GM21390 (cell line): ENCODE results near the gene TTC28.
"Not testable (repeated sequence)": the region's sequence is repeated elsewhere in the genome, so short reads cannot be mapped to it uniquely, and the experiment has no call there.

Source experiments
- ATAC-seq: cut with Tn5 transposase; IDR thresholded peaks from one replicate; pipeline ENCODE4 v1.9.1; 2021; ENCODE audit not compliant: unreplicated experiment

The TTC28 gene

DNA sequence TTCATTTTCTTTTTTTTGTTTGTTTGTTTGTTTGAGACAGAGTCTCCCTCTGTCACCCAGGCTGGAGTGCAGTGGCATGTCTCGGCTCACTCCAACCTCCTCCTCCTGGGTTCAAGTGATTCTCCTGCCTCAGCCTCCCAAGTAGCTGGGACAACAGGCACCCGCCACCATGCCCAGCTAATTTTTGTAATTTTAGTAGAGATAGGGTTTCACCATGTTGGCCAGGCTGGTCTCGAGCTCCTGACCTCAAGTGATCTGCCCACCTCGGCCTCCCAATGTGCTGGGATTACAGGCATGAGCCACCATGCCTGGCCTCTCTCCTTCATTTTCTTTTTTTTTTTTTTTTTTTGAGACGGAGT lies 118.9 kb downstream of the TTC28 start:
- ATAC-seq = not testable (repeated sequence)

DNA sequence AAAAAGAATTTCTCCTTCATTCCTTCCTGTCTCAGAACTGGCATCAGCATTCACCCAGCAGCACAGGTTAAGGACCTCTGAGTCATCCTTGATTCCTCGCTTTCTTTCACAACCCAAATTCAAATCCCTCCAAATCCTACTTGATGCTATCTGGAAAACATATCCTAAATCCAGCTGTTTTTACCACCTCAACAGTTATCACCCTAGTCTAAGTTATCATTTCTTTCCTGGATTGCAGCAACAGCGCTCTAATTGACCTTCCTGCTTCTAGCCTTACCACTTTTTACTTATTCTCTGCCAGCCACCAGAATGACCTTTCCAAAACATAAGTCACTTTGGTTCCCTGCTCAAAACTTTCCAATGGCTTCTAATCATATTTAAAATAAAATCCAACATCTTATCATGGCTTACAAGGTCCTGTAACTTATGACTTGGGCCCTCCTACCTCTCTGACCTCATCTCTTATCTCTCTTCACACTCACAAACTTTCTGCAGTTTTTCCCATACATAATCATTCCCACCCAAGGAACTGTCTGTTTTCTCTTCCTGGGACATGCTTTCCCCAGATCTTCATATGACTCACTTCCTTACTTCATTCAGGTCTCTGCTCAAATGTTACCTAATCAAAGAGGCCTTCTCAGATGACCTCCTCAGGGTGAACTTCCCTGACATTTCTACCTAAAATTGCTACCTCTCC lies 119.4 kb downstream of the TTC28 start:
- no peak for ATAC-seq

GRCh38 chr22:28557184-28557583 lies 122.5 kb downstream of the TTC28 start:
- no peak for ATAC-seq

- not testable (repeated sequence) for ATAC-seq
Observed at GRCh38 chr22:28553108-28553866, 126.4 kb downstream of the TTC28 start.

DNA sequence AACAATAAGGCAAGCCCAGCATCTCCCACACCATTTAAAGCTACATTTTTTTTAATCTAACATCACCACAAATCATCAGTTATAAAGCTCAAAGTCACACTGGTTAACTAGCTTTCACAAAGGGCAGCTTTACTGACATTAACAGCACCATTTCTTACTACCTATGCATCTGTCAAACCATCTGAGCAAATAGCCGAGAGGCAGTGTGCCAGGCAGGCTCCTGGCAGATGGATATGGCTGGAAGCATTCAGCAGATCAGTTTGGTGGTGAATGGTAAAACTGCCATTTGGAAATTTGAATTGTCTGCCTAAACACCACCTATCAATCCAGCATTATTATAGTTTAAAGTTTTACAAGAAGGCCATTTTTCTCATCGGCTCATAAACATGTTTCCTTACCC lies 131.2 kb downstream of the TTC28 start:
- no peak for ATAC-seq

- ATAC-seq = no peak
Observed at GRCh38 chr22:28547132-28547842, 132.4 kb downstream of the TTC28 start.

DNA sequence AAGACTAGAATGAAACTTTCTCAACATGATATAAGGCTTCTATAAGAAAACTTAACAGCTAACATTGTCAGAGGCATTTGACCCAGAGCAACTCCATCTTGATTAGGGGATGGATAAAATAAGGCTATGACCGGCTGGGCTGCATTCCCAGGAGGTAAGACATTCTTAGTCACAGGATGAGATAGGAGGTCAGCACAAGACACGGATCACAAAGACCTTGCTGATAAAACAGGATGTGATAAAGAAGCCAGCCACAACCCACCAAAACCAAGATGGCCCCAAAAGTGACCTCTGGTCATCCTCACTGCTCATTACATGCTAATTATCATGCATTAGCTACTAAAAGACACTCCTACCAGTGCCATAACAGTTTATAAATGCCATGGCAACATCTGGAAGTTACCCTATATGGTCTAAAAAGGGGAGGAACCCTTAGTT lies 135.2 kb downstream of the TTC28 start:
- no peak for ATAC-seq

- ATAC-seq = no peak
Observed at GRCh38 chr22:28542980-28543621, 136.5 kb downstream of the TTC28 start.

DNA sequence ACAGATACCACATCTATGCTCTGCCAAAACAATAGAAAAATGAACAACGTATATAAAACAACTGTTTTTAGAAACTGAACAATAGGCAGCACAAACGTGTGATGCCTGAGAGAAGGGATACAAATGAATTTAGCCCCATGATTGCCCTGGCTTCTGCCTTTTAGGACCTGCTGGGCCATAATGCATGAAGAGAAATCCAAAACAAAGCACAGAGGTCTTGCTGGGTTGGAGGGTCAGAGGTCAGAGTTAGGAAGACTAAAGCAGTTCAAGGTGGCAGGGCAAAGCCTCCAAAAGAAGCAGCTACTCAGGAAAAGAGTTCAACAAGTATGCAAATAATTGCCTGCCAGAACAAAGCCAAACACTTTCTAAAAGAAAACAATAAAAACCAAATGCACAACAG lies 138.5 kb downstream of the TTC28 start:
- ATAC-seq = no peak

GRCh38 chr22:28538922-28539321 lies 140.7 kb downstream of the TTC28 start:
- ATAC-seq = no peak

DNA sequence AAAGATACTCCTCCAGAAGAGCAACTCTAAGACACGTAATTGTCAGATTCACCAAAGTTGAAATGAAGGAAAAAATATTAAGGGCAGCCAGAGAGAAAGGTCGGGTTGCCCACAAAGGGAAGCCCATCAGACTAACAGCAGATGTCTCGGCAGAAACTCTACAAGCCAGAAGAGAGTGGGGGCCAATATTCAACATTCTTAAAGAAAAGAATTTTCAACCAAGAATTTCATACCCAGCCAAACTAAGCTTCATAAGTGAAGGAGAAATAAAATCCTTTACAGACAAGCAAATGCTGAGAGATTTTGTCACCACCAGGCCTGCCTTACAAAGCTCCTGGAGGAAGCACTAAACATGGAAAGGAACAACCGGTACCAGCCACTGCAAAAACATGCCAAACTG lies 149.1 kb downstream of the TTC28 start:
- not testable (repeated sequence) for ATAC-seq

GRCh38 chr22:28529144-28529543 lies 150.5 kb downstream of the TTC28 start:
- ATAC-seq = not testable (repeated sequence)

- no peak for ATAC-seq
Observed at GRCh38 chr22:28521451-28521850, 158.2 kb downstream of the TTC28 start.

- no peak for ATAC-seq
Observed at GRCh38 chr22:28514321-28514821, 165.3 kb downstream of the TTC28 start.

DNA sequence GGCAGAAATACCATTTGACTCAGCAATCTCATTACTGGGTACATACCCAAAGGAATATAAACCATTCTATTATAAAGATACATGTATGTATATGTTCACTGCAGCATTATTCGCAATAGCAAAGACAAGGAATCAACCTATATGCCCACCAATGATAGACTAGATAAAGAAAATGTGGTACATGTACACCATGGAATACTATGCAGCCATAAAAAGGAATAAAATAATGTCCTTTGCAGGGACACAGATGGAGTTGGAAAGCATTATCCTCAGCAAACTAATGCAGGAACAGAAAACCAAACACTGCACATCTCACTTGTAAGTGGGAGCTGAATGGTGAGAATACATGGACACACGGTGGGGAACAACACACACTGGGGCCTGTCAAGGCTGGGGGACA lies 167.3 kb downstream of the TTC28 start:
- ATAC-seq = not testable (repeated sequence)

DNA sequence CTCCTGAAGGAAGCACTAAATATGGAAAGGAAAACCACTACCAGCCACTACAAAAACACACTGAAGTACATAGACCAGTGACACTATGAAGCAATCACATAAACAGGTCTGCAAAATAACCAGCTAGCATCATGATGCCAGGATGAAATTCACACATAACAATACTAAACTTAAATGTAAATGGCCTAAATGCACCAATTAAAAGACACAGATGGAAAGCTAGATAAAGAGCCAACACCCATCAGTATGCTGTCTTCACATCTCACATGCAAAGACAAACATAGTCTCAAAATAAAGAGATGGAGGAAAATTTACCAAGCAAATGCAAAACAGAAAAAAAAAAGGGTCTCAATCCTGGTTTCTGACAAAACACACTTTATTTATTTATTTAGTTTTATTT lies 171.7 kb downstream of the TTC28 start:
- no peak for ATAC-seq

GRCh38 chr22:28506150-28506535 lies 173.5 kb downstream of the TTC28 start:
- no peak for ATAC-seq

DNA sequence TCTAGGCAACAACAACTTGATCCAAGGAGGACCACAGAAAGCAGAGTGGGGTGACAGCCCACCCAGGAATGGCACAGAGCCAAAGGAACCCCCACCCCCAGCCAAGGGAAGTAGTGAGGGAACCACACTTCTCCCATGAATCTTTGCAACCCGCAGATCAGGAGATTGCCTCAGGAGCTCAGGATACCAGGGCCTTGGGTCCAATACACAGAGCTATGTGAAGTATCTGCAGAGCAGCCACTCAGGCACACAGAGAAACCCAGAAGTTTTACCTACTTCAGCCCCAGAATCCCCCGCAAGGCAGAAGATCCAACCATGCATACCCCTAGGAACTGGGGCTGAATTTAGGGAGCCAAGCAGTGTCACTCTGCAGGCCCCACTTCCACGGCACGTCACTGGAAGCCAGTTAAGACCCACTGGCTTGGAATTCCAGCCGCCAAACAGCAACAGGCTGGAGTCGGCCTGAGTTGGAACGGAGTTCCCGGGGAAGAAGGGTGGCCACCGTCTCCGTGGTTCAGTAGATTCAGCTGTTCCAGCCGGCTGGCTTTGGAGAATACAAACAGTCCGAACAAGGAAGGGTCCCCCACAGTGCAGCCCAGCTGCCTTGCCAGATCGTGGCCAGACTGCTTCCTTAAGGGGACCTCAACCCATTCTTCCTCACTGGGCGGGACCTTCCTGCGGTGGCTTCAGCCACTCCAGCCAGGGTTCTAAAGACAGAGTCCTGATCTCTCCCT lies 174.1 kb downstream of the TTC28 start:
- no peak for ATAC-seq

- no peak for ATAC-seq
Observed at GRCh38 chr22:28500006-28500405, 179.6 kb downstream of the TTC28 start.

GRCh38 chr22:28498044-28498443 lies 181.6 kb downstream of the TTC28 start:
- no peak for ATAC-seq

DNA sequence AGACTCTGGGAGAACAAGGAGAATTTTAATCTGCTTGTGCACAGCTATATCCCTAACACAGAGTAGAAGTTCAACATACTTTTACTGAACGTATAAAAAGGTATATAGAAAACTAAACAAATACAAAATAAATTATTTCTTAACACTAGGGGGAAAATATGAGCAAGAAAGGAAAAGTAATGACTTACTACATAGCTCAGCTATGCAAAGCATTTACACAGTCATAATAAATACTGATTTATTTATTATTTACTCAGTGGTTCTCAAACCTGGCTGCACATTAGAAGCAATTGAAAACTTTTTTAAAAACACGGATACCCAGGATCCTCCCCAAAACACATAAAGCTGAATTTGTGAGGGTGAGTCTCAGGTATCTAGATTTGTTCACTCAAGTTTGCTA lies 182.5 kb downstream of the TTC28 start:
- no peak for ATAC-seq
